ENCODE results near the gene NEDD4L.

NEDD4L gene

DNA sequence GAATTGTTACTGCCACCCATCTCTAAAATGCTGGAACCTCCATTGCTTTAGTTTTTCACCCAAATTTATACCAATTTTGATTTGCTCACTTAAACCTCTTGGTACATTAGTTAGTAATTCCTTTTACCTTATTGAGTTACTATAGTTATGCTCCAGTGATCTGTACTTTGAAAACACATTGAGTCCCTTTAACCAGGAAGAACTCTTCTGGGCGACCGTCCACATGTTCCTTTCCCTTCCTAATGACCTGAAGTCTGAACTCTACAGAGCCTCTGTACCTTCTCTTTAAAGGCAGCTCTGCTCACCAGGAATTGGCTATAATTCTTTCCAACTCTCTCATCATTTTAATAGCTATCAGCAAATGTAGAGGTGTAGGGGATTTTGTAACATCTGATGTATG is 290.0 kb downstream of the NEDD4L start:
- DNase-seq: no peak

DNA sequence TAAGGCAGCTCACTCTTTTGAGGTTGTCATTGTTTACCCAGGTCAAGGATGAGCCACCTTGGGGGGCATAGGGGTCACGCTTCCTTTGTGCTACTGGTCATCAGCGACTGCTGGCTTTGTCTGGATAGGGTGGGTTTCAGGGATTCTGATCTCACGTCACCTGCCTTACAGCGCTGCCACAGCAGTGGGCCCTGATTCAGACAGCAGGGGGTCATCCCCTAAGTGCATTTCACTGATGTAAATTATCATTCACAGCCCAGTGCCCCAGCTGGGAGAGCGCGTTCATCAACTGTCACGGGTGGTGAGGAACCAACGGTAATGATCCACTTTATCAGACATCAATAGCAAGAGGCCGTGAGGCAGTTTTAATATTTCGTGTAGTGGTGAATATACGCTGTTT is 291.2 kb downstream of the NEDD4L start:
- no peak for DNase-seq

DNA sequence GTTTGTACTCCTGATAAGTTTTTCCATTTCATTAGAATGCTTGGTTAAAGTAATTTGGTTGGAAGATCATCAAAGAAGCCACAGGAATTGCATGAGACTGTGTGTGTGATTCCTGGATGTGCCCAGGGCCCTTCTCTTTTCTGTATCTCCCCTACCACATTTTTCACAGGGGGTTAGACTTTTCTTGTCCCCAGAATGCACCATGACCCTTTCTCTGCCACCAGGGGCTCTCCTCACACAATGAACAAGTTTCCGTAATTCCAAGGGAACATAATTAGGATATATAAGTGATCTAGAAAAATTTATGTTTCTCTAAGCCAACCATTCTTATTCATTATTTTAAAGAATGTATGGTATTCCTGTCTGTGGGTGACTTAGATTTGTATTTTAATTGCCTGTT is 291.8 kb downstream of the NEDD4L start:
- no peak for DNase-seq

DNA sequence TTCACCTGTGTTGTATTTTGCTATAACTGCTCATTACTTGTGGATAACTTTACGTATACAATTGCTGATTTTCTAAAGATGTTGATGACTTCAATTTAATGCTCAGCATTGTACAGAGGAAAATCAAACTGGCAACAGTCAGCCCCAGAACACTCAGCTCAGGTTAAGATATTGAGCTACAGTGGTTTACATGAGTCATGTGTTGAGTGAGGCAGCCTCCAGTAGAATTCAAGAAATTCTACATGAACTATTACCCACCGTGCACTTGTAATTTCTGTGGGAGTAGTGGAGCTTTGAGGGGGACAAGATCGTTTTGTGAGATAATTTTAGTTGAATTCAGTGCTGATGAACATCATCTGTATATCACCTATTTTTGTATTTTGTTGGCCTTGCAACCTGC is 292.6 kb downstream of the NEDD4L start:
- no peak for DNase-seq

DNA sequence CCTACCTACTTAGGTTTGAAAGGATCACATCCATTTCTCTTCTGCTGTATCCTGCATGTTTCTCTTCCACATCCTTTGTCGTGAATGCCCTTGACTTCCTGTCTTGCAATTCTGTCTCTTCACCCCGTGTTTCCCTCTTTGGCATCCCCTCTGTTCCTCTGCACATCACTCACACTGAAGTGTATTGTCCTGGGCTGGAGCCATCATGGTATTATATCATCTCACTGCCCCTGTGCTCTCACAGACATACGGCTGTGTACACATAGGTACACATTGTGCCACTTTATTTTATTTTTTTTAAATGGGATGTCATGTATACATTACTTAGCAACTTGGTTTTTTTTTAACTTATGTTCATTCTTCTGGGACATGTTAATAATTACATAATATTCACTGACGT is 293.3 kb downstream of the NEDD4L start:
- DNase-seq: no peak

DNA sequence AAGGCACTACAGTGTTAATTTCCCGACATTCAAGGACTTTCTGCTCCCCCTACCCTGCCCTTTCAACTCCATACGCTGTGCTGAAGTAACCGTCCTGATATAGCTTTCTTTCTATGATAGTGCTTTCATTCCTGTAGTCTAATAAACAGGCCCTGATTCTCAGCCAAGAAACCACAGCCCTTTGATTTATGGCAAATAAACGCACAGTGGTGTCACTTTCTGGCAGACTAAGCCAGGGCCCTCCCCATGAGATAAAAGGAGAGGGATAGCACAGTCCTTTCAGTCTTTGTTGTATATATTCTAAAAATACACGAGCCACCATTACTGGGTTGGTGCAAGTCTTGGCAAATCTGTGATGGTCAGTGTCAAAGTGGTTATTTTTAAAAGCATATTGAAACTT is 293.7 kb downstream of the NEDD4L start:
- DNase-seq: no peak

DNA sequence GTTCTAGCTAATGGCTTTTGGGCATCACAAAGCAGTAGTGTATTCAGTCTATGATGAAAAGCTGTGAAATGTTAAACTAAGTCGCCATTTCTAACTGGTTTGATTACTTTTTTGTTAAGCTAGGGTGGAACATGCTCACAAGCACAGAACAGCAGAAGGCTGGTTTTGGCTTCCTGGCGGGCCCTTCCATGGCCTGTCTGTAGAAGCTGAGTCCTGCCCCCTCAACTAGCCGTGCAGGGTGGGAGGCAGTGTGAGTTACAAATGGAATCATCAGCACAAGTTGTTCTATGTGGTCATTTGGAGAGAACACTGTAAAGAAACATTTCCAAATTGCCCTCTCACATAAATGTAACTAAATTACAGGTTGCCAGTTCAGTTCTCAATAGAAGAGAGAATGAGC is 294.1 kb downstream of the NEDD4L start:
- no peak for DNase-seq

DNA sequence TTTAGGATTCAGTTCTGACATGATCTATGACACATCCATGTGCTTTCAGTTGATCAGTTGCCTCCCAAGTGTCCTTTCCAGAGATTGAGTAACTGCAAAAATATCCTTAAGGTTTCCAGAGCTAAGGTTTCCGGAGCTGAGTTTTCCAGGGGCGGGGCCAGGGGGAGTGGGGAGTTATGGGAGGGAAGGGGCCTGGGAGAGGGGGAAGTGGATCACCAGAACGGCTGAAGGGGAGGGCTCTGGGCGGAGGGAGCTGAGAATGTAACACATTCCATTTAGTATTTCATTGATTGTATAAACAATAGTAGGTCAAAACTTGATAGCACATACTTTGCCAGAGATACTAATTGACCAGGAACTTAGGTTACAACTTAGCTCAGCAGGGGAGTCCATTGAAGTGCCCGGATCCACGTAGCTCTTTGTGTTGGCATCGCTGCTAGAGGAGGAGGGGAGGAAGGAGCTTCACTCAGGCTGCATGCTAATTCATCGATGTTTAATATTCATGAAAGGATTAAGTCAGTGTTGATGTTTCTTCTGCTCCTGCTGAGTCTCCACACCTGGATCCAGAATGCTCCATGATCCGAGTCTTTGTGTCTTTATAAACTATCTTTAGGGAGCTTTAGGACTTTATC is 295.1 kb downstream of the NEDD4L start:
- DNase-seq: no peak

DNA sequence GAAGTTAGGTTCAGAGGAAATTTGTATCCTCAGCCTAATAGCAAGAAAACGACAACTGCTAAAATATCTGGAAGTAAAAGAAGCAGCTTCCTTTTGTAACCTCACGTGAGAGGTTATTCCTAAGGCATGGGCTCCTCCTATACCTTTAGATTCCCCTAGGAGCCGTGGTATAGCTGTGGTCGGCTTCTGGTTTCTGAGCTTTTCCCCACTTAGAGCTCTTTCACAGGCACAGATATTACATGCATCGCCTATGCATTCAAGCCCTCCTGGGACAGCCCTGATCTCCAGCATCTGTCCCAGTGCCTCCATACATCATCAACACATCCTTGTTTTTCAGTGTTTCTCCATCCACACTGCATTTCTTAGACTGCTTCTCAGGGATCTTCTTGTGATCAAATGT is 295.9 kb downstream of the NEDD4L start:
- DNase-seq: no peak

DNA sequence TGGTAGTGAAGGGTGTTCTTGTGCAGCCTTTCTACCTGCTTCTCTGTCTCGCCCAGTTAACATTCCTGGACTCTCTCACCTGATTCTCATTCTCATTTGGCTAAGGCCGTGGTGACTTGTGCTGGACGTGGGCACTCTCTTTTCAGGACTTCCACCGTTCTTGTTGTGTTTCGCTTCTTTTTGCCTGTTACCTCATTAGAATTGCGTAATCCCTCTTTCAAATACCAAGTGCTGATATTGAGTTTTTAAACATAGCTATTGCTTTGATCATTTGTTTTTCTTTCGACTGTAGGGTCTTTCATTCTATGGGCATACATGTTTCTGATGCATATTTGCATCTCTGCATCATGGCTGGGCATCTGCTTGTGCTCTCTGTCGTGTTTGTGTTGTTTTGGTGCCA is 297.9 kb downstream of the NEDD4L start:
- DNase-seq: no peak

DNA sequence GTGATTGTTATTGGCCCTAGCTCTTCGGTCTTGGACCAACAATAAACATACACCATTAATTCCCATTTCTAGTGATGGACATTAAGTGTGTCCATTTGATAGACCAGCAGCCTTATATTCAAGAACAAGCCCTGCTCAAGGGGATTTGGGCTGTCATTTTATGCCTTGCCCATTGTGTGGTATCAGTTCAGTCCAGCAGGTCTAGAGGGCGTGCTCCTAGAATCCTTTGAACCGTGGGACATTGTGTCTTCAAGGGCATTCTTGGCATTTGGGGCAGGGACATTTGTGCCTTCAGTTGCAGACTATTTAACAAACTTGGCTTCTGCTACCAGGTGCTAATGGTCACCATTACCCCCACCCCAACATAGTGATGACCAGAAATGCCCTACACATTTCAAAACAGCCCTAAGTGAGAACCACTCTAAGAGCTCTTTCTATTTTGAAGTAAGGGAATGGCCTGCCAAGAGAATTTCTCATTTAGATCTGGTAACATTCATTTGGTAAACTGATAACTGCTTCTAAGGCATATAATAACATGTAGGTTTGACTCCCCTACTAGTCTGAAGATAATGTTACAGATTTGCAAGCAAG is 300.1 kb downstream of the NEDD4L start:
- no peak for DNase-seq

DNA sequence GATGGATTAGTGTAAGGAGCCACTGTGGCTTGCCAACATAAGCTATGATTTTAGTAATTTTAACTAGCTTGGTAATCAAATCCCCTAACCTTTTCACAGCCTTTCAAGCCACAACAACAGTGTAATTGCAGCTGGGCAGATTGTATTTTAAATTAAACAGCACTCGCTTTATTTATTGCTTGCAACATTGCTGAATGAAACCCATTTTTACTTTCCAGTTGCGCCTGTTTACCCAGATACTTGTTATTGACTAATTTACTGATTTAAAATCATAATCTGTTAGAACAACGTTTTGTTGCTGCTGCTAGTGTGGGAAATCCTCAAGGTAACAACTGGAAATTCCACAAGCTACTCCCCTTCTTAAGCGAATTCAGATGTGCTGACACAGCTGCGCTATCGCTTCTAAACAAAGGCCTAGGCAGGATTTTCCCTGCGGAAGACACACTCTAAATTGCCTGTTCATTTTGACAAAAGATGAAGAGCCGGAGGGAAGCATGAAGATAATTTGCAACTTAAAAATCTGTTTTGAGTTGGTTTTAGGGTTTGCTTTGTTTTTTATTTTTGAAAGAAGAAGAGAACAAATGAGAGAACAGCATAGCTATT is 300.9 kb downstream of the NEDD4L start:
- no peak for DNase-seq

DNA sequence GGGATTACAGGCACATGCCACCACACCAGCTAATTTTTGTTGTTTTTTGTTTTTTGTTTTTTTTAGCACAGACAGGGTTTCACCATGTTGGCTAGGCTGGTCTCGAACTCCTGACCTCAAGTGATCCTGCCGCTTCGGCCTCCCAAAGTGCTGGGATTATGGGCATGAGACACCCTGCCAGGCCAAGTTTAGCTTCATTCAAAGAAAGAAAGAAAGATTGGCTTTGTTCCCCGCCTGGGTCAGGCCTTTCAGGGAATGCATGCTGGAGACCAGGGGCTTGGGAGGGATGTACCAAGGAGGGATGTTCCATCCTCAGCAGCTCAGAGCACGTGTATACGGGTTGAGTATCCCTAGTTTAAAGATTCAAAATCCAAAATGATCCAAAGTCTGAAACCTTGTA is 301.8 kb downstream of the NEDD4L start:
- no peak for DNase-seq

DNA sequence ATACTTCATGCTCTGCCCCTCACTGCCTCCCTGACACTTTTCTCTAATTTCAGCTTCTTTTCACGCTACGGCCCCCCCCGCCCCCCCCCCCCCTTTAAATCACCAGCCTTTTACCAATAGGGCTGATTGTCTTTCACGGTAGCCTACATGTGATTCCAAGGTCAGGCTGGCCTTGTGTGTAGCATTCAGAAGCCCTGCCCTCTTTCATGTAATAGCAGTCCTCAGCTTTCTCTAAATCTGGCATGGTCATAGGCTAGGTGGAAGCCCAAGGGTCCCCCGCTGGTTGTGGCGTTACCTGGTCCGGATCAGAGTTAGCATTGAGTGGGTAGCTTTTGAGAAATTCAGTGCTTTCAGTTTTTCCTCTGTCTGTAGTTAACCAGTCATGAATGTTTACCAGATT is 303.1 kb downstream of the NEDD4L start:
- no peak for DNase-seq

DNA sequence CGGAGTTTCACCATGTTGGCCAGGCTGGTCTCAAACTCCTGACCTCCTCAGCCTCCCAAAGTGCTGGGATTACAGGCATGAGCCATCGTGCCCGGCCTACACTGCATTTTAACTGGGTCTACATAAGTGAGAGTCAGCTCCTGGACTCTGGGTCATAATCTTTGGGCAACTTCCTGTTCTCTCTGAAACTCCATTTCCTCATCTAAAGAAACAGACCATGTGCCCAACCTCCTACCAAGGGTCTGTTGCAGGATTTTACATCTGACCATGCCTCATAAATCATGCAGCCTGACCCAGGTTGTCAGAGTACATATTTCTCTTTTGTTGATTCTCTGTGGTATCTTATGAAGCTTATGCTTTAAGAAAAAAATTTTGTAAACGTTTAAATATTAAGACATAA is 304.5 kb downstream of the NEDD4L start:
- DNase-seq: no peak

DNA sequence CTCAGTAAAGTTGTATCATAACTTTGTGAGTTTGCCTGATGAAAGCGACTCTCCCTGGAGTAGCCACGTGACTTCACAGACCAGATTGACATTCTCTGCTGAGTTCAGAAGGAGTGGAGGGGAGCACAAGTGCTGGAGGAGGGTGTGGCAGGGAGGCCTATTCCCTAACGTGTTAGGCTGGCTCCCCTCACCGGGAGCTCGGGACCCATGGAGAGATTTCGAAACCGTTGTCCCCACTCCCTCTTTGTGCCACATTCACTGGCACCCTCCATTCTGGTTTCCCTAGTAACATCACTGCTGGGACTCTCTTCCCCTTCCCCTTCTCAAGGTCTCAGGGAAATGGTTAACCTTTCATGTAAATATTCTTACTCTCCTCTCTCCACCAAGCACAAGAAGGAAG is 304.9 kb downstream of the NEDD4L start:
- no peak for DNase-seq

DNA sequence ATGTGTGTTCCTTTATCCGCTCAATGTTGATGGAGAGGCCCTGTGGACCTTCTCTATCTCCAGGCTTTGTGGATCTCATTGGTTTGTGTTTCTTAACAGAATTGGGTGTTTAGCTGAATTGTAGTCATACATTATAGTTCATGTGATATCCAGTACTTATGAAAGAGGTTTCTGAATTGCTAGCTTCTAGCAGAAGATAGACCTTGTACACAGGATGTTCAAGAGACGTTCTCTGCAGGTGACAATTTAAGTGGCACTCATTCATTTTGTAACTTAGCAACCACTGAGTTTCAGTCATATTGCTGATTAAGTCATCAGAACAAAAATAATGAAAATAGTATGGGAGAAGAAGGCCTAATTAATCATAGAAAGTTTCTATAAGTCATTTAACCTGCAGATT is 305.6 kb downstream of the NEDD4L start:
- DNase-seq: peak; percentile 20

DNA sequence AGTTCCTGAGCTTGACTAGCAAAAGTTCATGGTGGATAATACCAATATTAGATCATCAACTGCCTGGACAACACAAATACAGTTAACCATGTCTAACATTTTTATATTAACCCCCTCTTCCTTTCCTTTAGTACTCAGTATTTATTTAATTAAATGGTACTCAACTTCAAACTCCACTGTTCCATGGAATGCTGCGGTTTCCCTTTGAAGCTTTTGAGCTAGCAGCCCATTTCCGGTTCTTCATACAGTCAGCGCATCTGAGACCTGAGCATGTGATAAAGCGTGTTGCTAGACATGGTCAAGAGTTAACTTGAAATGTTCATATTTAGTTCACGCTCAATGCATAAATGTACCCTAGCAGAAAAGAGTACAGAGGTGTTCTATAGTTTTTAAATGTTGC is 306.5 kb downstream of the NEDD4L start:
- no peak for DNase-seq

DNA sequence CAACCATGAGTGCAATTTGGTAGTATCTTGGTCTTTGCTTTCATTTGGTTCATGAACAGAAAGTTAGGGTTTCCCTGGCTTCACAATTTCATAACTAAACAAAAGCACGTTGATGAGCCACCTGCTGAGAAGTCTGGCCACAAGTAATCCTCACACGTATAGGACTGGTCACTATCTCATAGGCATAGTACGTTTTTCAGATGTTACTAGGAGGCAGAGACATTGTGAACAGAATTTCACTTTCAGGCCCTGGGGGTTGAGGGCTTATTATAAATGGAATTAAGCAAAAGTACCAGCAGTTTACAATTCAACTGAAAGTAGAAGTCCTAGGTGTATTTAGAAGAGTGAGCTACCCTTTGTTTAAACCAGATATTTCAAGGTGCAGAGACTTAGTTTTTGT is 307.8 kb downstream of the NEDD4L start:
- DNase-seq: no peak

DNA sequence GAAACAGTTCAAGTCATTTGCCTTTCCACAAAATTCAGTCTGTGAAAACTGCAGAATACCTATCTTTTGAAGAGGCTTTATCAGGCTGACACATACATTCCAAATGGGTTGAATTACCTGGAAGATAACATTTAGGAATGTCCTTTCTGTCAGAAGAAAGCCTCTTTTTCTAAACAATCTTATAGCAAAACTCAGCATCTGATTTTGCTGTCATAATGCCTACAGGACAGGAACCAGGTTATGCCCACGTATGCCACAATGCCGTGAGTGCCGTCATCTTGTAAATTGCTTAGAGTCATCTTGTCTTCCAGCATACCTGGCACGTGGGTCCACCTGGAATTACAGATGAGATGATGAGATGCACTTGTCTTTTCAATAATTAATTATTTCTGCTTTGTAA is 309.6 kb downstream of the NEDD4L start:
- DNase-seq: no peak

DNA sequence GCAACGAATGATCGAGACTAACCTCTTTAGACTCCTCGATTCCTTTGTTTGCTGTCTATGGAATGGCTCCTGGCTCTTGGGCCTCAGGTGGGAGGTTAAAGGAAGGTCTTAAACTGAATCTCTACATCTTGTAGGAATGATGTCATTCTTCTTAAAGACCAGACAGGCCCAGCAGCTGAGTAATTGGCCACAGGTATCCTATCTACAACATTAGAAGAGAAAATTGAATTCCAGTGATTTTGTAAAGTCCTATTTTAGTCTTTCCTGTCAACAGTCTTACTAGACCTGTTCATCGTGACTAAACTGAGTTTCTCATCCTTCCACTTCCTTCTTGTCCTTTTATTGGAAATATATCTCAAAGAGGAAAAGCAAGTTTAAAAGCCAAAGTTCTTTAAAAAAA is 310.0 kb downstream of the NEDD4L start:
- DNase-seq: no peak

DNA sequence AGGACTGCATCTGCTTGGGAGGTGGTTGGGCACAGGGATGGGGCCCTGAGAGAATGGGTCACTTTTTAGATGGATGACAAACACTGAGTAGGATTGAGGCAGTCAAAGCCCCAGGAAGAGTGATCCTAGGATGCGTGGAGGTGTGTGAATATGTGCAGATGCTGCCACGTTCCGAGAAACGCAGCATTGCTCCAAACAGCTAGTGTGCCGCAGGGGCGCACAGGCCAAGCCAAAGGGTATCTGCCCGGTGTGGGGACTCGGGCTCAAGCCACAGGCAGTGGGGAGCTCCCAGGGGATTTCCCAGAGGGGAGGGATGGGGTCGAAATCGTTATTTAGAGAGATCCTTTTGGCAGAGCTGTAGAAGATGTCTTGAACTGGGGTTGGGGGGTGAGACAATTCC is 310.8 kb downstream of the NEDD4L start:
- DNase-seq: no peak

DNA sequence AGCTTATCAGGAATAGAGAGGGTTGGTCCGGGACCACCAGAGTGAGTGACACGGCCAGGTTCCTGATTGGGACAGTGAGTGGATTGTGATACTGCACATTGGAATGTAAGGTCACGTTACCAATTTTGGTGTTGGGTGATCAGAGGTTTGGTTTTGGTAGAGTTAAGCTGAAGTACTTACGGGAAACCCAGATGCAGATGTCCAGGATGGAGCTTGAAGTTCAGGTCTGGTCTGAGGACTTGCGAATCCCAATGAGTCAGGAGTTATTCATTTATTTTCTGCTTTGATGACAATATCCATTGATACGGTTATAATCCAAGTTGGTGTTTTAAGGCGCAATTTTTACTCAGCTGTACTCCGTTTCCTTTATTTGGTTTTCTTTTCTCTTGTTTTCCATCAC is 311.2 kb downstream of the NEDD4L start:
- DNase-seq: no peak

DNA sequence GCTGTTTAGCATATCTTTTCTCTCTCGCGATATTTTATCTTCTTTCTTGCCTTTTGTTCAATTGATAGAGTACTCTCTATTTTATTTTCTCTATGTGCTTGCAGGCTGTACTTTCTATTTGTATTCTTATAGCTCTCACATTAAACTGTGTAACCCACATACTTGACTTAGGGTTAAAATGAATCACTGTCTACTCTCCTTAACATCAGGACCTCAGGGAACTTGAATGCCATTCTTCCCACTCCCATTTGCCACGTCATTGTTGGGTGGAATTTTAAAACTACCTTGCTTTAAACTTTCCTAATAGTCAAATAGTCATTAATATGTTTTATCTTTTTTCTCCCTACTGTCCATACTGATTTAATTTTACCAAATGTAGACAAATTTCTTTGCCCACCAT is 315.2 kb downstream of the NEDD4L start:
- DNase-seq: no peak

DNA sequence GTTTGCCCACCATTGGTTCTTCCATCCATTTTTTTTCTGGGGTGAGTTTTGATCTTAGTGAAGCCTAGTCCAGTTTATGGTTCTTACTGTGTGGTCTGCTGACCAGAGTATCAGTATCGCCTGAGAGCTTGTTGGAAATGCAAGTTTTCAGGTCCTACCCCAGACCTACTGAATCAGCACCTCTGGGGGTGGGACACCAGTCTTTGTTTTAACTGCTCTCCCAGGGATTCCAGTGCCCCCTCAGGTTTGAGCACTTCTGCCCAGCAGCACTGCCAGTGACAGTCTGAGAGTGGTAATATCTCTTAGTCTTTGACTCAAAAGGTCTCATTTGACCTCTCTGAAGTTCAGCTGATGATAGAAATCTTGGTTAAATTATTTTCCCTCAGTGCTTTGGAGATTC is 315.6 kb downstream of the NEDD4L start:
- no peak for DNase-seq

Measured in activated CD4-positive, alpha-beta T cell treated with anti-CD3 and anti-CD28 coated beads, Interleukin-10, Interleukin-2, amounts not matched to agents 100 ng/mL and 50 ng/mL, durations not matched to agents 16 hours and 8 hours (primary cell).